HG02840 (cell line): Measurements from ENCODE around the gene PNKP.

Experiments
- ATAC-seq: cut with Tn5 transposase; IDR thresholded peaks from one replicate; pipeline ENCODE4 v1.9.1; 2021; ENCODE audit warnings: mild to moderate bottlenecking, moderate library complexity, moderate number of reproducible peaks; ENCODE audit not compliant: unreplicated experiment, low FRiP score

Gene PNKP

GRCh38 chr19:49877020-49877878 is 9.9 kb upstream of the PNKP start, which contains the start of the genes AKT1S1 and TBC1D17:
Gene AKT1S1, minus strand, starts transcription at chr19:49877355. Its CDS starts 4,060 bp downstream, at chr19:49873295.
Gene TBC1D17, plus strand, starts transcription at chr19:49877702. Its CDS starts 22 bp downstream, at chr19:49877724.
- ATAC-seq = peak; percentile 65

GRCh38 chr19:49876422-49877019 is 9.1 kb upstream of the PNKP start:
- peak; percentile 44 for ATAC-seq

GRCh38 chr19:49875857-49876421 is 8.6 kb upstream of the PNKP start:
- no peak for ATAC-seq

GRCh38 chr19:49875177-49875576 is 7.8 kb upstream of the PNKP start:
- no peak for ATAC-seq

- no peak for ATAC-seq
Measured at GRCh38 chr19:49874503-49875157, 7.3 kb upstream of the PNKP start.

- ATAC-seq = no peak
Measured at GRCh38 chr19:49873834-49874233, 6.5 kb upstream of the PNKP start.

GRCh38 chr19:49873129-49873521 is 5.7 kb upstream of the PNKP start:
- ATAC-seq = no peak

GRCh38 chr19:49872245-49873128 is 5.1 kb upstream of the PNKP start:
- no peak for ATAC-seq

GRCh38 chr19:49871349-49871985 is 4.1 kb upstream of the PNKP start:
- ATAC-seq = no peak

GRCh38 chr19:49870309-49870901 is 3.0 kb upstream of the PNKP start:
- ATAC-seq = no peak

GRCh38 chr19:49869484-49870308 is 2.3 kb upstream of the PNKP start:
- ATAC-seq = peak; percentile 64

GRCh38 chr19:49869009-49869483 is 1.7 kb upstream of the PNKP start:
- no peak for ATAC-seq

- ATAC-seq = no peak
Measured at GRCh38 chr19:49864890-49865289, 2.5 kb downstream of the PNKP start.

GRCh38 chr19:49863935-49864320 is 3.4 kb downstream of the PNKP start:
- no peak for ATAC-seq

GRCh38 chr19:49863254-49863934 is 4.0 kb downstream of the PNKP start:
- ATAC-seq = no peak

GRCh38 chr19:49862391-49863253 is 4.8 kb downstream of the PNKP start:
- ATAC-seq = no peak
